WTC11 (cell line): ENCODE data around the gene NAMPT.

ENCODE experiments used
- CREM ChIP-seq: sonication (generic); formaldehyde crosslinking; IDR thresholded peaks from 2 replicates; pipeline ENCODE4 v1.8.1; 2022; ENCODE audit warnings: mild to moderate bottlenecking, missing genetic modification reagents, moderate library complexity
- FOXJ3 ChIP-seq: sonication (generic); formaldehyde crosslinking; IDR thresholded peaks from 2 replicates; pipeline ENCODE4 v1.9.0; 2021; ENCODE audit warnings: missing genetic modification reagents, mild to moderate bottlenecking, borderline replicate concordance
- FOXK1 ChIP-seq: sonication (generic); formaldehyde crosslinking; IDR thresholded peaks from 2 replicates; pipeline ENCODE4 v1.8.0; 2022; ENCODE audit warnings: mild to moderate bottlenecking, moderate library complexity, missing genetic modification reagents
- GABPB1 ChIP-seq: sonication (generic); formaldehyde crosslinking; IDR thresholded peaks from 2 replicates; pipeline ENCODE4 v1.8.1; 2023; ENCODE audit warnings: mild to moderate bottlenecking, missing genetic modification reagents
- MYBL2 ChIP-seq: sonication (generic); formaldehyde crosslinking; IDR thresholded peaks from 2 replicates; pipeline ENCODE4 v1.8.1; 2023; ENCODE audit warnings: mild to moderate bottlenecking, moderate library complexity, missing genetic modification reagents
- SMAD3 ChIP-seq: sonication (generic); formaldehyde crosslinking; IDR thresholded peaks from 2 replicates; pipeline ENCODE4 v1.8.0; 2022; ENCODE audit warnings: missing genetic modification reagents, mild to moderate bottlenecking, borderline replicate concordance
- SP1 ChIP-seq: sonication (generic); formaldehyde crosslinking; conservative IDR thresholded peaks from 2 replicates; pipeline ENCODE4 v1.8.1; 2022; ENCODE audit warnings: missing genetic modification reagents
- ZNF263 ChIP-seq: sonication (generic); formaldehyde crosslinking; IDR thresholded peaks from 2 replicates; pipeline ENCODE4 v1.8.1; 2022; ENCODE audit warnings: low read depth, mild to moderate bottlenecking, moderate library complexity, missing genetic modification reagents
- TF ChIP-seq, protein P1 (sequence below): sonication (generic); formaldehyde crosslinking; conservative IDR thresholded peaks from 2 replicates; pipeline ENCODE4 v1.8.1; 2022; ENCODE audit warnings: mild to moderate bottlenecking, missing genetic modification reagents
- TF ChIP-seq, protein P2 (sequence below): fragments of 250-450 bp; sonication (Bioruptor Pico); IDR thresholded peaks from 2 replicates; pipeline ENCODE4 v1.9.0; 2021; ENCODE audit warnings: mild to moderate bottlenecking
- TF ChIP-seq, protein P3 (sequence below): fragments of 200-600 bp; IDR thresholded peaks from 2 replicates; pipeline ENCODE4 v1.8.0; 2022; ENCODE audit warnings: antibody characterized with exemption

DNA sequence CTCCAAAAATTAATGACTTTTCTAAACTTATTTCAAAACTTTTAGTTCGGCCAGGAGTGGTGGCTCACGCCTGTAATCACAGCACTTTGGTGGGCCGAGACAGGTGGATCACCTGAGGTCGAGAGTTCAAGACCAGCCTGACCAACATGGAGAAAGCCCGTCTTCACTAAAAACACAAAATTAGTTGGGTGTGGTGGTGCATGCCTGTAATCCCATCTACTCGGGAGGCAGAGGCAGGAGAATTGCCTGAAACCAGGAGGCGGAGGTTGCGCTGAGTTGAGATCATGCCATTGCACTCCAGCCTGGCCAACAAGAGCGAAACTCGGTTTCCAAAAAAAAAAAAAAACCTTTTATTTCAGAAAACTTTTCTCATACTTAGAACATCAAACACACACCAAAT is 8.3 kb downstream of the NAMPT start:
- TF ChIP-seq, protein P1, sequence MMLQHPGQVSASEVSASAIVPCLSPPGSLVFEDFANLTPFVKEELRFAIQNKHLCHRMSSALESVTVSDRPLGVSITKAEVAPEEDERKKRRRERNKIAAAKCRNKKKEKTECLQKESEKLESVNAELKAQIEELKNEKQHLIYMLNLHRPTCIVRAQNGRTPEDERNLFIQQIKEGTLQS (CRISPR knock-in tag), result no peak
- no peak for TF ChIP-seq SMAD3 (CRISPR knock-in tag)
- TF ChIP-seq, protein P2, sequence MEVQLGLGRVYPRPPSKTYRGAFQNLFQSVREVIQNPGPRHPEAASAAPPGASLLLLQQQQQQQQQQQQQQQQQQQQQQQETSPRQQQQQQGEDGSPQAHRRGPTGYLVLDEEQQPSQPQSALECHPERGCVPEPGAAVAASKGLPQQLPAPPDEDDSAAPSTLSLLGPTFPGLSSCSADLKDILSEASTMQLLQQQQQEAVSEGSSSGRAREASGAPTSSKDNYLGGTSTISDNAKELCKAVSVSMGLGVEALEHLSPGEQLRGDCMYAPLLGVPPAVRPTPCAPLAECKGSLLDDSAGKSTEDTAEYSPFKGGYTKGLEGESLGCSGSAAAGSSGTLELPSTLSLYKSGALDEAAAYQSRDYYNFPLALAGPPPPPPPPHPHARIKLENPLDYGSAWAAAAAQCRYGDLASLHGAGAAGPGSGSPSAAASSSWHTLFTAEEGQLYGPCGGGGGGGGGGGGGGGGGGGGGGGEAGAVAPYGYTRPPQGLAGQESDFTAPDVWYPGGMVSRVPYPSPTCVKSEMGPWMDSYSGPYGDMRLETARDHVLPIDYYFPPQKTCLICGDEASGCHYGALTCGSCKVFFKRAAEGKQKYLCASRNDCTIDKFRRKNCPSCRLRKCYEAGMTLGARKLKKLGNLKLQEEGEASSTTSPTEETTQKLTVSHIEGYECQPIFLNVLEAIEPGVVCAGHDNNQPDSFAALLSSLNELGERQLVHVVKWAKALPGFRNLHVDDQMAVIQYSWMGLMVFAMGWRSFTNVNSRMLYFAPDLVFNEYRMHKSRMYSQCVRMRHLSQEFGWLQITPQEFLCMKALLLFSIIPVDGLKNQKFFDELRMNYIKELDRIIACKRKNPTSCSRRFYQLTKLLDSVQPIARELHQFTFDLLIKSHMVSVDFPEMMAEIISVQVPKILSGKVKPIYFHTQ, result no peak
- TF ChIP-seq SP1 (CRISPR knock-in tag), result no peak
- no peak for TF ChIP-seq MYBL2 (CRISPR knock-in tag)
- TF ChIP-seq FOXK1 (CRISPR knock-in tag), result no peak
- TF ChIP-seq, protein P3, sequence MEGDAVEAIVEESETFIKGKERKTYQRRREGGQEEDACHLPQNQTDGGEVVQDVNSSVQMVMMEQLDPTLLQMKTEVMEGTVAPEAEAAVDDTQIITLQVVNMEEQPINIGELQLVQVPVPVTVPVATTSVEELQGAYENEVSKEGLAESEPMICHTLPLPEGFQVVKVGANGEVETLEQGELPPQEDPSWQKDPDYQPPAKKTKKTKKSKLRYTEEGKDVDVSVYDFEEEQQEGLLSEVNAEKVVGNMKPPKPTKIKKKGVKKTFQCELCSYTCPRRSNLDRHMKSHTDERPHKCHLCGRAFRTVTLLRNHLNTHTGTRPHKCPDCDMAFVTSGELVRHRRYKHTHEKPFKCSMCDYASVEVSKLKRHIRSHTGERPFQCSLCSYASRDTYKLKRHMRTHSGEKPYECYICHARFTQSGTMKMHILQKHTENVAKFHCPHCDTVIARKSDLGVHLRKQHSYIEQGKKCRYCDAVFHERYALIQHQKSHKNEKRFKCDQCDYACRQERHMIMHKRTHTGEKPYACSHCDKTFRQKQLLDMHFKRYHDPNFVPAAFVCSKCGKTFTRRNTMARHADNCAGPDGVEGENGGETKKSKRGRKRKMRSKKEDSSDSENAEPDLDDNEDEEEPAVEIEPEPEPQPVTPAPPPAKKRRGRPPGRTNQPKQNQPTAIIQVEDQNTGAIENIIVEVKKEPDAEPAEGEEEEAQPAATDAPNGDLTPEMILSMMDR, result no peak
- TF ChIP-seq CREM (CRISPR knock-in tag), result no peak
- TF ChIP-seq ZNF263, result no peak
- TF ChIP-seq GABPB1 (CRISPR knock-in tag), result no peak
- TF ChIP-seq FOXJ3, result no peak
